ENCODE results near the gene NCAM2. TPM values are rescaled to one million over a fixed set of nuclear protein-coding genes. Genes with fewer than 3 reads are reported as not detected.

Gene NCAM2
- total and polyA plus RNA-seq, 2 of the 8 experiments (the other 6 are each of a cell fraction or from before 2014, with no cell fraction given), result 0.14 to 1.1 TPM

DNA sequence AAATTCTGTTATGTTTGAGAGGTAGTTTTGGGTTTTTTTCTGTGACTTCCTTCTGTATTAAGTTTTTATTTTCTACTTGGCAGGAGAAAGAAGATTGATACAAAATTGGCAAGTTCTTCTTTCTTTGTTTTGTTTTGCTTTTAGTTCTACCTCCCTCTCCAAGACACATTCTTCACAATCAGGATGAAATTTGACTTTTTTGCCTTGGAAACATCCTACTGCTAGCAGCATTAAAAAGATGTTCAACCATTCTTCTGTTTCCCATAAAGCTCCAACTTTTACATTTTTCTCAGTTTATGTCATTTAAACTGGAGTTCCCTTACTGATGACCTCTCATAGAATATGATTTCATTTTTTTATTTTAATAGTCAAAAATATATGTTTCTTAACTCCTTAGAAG lies 234.8 kb downstream of the NCAM2 start:
- H2BK120ac ChIP-seq (replicated peaks; ENCODE audit: low read depth, low read length), result no peak overlapping the region
- no peak overlapping the region for H4K91ac ChIP-seq (replicated peaks; ENCODE audit: insufficient read length, low read length)
- H2BK5ac ChIP-seq (ENCODE audit: low read depth, low read length), result no peak overlapping the region
- H2BK20ac ChIP-seq (ENCODE audit: low read length), result no peak overlapping the region
- no peak overlapping the region for H2BK12ac ChIP-seq (ENCODE audit: low read depth, low read length)
- H3K4me1 ChIP-seq (replicated peaks in 1 of 4; ENCODE audit: control insufficient read depth in 3 of 4, insufficient read depth in 4 of 4, low read length in 3 of 4), result no peaks in the 10 kb centered on the region
- H4K5ac ChIP-seq (ENCODE audit: insufficient read length, low read depth, low read length), result no peak overlapping the region
- H3K18ac ChIP-seq (ENCODE audit: extremely low read depth, low read length), result no peak overlapping the region
- ChIA-PET CTCF (ENCODE audit: partially characterized antibody) (interaction anchor here (1.0 to 1.5 kb wide), 2 partner anchors 688 to 689 kb away, joined by 3 read pairs; no protein-coding TSS in a partner anchor), POLR2A (ENCODE audit: partially characterized antibody) (no interaction called here)
- H3K4me2 ChIP-seq (ENCODE audit: insufficient read depth in 1 of 2, low read depth in 2 of 2, low read length in 2 of 2), result no peak overlapping the region
- H3K23me2 ChIP-seq (ENCODE audit: low read depth, low read length), result no peaks in the 10 kb centered on the region
- H3K36me3 ChIP-seq (ENCODE audit: control insufficient read depth in 2 of 4, insufficient read depth in 4 of 4, low read length in 3 of 4), result no peaks in the 10 kb centered on the region
- no peaks in the 10 kb centered on the region for H3K9me3 ChIP-seq (ENCODE audit: insufficient read depth in 2 of 2, low read depth in 1 of 2, low read length in 1 of 2)
- no peaks in the 10 kb centered on the region for H3K79me2 ChIP-seq (ENCODE audit: control insufficient read depth in 1 of 2, insufficient read depth in 2 of 2, low read length in 2 of 2)
- no peaks in the 10 kb centered on the region for H4K20me1 ChIP-seq (replicated peaks in 1 of 2; ENCODE audit: control insufficient read depth in 1 of 2, insufficient read depth in 2 of 2, low read length in 2 of 2)
- TF ChIP-seq TEAD4 (IDR thresholded peaks at IDR 0.05; ENCODE audit: low read depth, low read length), result no peak
- TF ChIP-seq PHF8 (conservative IDR thresholded peaks at IDR 0.05; ENCODE audit: low read depth, low read length), result no peak
- no peak for TF ChIP-seq TBP (IDR thresholded peaks at IDR 0.05; ENCODE audit: low read depth, low read length)
- TF ChIP-seq KDM1A (IDR thresholded peaks at IDR 0.05; ENCODE audit: borderline replicate concordance, low read length), result no peak
- TF ChIP-seq SRF (IDR thresholded peaks at IDR 0.05; ENCODE audit: low read depth, low read length), result no peak
- TF ChIP-seq GTF2F1 (IDR thresholded peaks at IDR 0.05; ENCODE audit: borderline replicate concordance, low read depth, low read length), result no peak
- FAIRE-seq (no peak), DNase-seq (ENCODE audit: low read depth in 1 of 2, low spot score in 2 of 2) (no peak)
- no peak overlapping the region for H2AFZ ChIP-seq (ENCODE audit: low read length)
- H3K56ac ChIP-seq (replicated peaks; ENCODE audit: insufficient read length, low read depth, low read length), result no peak overlapping the region
- no peaks in the 10 kb centered on the region for H3K79me1 ChIP-seq (ENCODE audit: low read depth, low read length)
- H4K8ac ChIP-seq (ENCODE audit: extremely low read depth, insufficient read depth, low read length), result no peak overlapping the region
- H2AK5ac ChIP-seq (ENCODE audit: low read depth, low read length), result no peak overlapping the region
- no peak overlapping the region for H2BK15ac ChIP-seq (ENCODE audit: low read length)
- H3K23ac ChIP-seq (ENCODE audit: insufficient read length), result no peak overlapping the region
- no peak overlapping the region for H3K4me3 ChIP-seq (ENCODE audit: extremely low read depth in 1 of 4, insufficient read depth in 2 of 4, low read depth in 3 of 4, low read length in 4 of 4)
- H3K4ac ChIP-seq (replicated peaks; ENCODE audit: insufficient read length, low read depth, low read length), result no peak overlapping the region
- no peak overlapping the region for H3K27ac ChIP-seq (ENCODE audit: low read depth, low read length)
- no peaks in the 10 kb centered on the region for H3K27me3 ChIP-seq (replicated peaks in 1 of 4; ENCODE audit: control insufficient read depth in 3 of 4, extremely low read depth in 1 of 4, insufficient read depth in 3 of 4, low read length in 3 of 4)
- no peak overlapping the region for H3K9ac ChIP-seq (replicated peaks in 1 of 4; ENCODE audit: extremely low read depth in 1 of 4, low read depth in 3 of 4, low read length in 3 of 4)
- no peak overlapping the region for H3K14ac ChIP-seq (ENCODE audit: insufficient read length)
